GM12878 (cell line): ENCODE measurements around the gene MAML3. TPM values are rescaled to one million over a fixed set of nuclear protein-coding genes. Genes with fewer than 3 reads are reported as not detected.

Experiments used
- ATF7 ChIP-seq: fragments of 450-650 bp; IDR thresholded peaks from 2 replicates; pipeline ENCODE4 v1.6.1; 2016; ENCODE audit warnings: low read depth, mild to moderate bottlenecking
- BACH1 ChIP-seq: fragments of 450-650 bp; IDR thresholded peaks from 2 replicates; pipeline ENCODE4 v1.6.1; 2017; ENCODE audit warnings: mild to moderate bottlenecking, borderline replicate concordance
- CBX5 ChIP-seq: sonication (generic); IDR thresholded peaks from 2 replicates; pipeline ENCODE4 v1.6.1; 2016; ENCODE audit warnings: low read depth, moderate library complexity, mild to moderate bottlenecking, inconsistent platforms
- CHD2 ChIP-seq: IDR thresholded peaks from 2 replicates; pipeline ENCODE4 v1.6.1; 2011; ENCODE audit warnings: low read depth, low read length, improper control_type of control experiment, borderline replicate concordance
- EP300 ChIP-seq, 2 experiments: fragments of 150-350 bp in 1 of 2; IDR thresholded peaks; 2 replicates each; pipeline ENCODE4 v1.6.1; 2011 to 2012; ENCODE audit warnings: low read depth in 2 of 2, low read length in 2 of 2, borderline replicate concordance in 1 of 2, improper control_type of control experiment in 1 of 2, inconsistent platforms in 1 of 2; ENCODE audit not compliant: control insufficient read depth in 1 of 2
- ETV6 ChIP-seq, 2 experiments: fragments of 450-650 bp in 1 of 2; IDR thresholded peaks in 1 of 2; conservative IDR thresholded peaks in 1 of 2; 2 replicates each; pipeline ENCODE4 v1.6.1; 2014; ENCODE audit warnings: antibody characterized with exemption in 1 of 2, borderline replicate concordance in 1 of 2, low read depth in 1 of 2, mild to moderate bottlenecking in 1 of 2, moderate library complexity in 1 of 2
- HDAC2 ChIP-seq: fragments of 200-600 bp; sonication (generic); IDR thresholded peaks from 2 replicates; pipeline ENCODE4 v1.6.1; 2017
- HDGF ChIP-seq: fragments of 450-650 bp; IDR thresholded peaks from 2 replicates; pipeline ENCODE4 v1.6.1; 2016; ENCODE audit warnings: antibody characterized with exemption
- MEF2B ChIP-seq: fragments of 450-650 bp; IDR thresholded peaks from 2 replicates; pipeline ENCODE4 v1.6.1; 2018; ENCODE audit warnings: mild to moderate bottlenecking, moderate library complexity; ENCODE audit not compliant: partially characterized antibody, poor library complexity, severe bottlenecking
- PAX5 ChIP-seq: IDR thresholded peaks from 2 replicates; pipeline ENCODE4 v1.6.1; 2011; ENCODE audit warnings: low read depth, low read length, borderline replicate concordance
- PML ChIP-seq: IDR thresholded peaks from 2 replicates; pipeline ENCODE4 v1.6.1; 2012; ENCODE audit warnings: low read length, inconsistent platforms
- POLR2A ChIP-seq: IDR thresholded peaks from 2 replicates; pipeline ENCODE4 v1.6.1; 2011; ENCODE audit warnings: low read depth, mild to moderate bottlenecking, low read length
- POU2F2 ChIP-seq: IDR thresholded peaks from 3 replicates; pipeline ENCODE4 v1.6.1; 2011; ENCODE audit warnings: low read depth, mild to moderate bottlenecking, low read length, borderline replicate concordance
- RELA ChIP-seq: fragments of 450-650 bp; IDR thresholded peaks from 2 replicates; pipeline ENCODE4 v1.8.0; 2014; ENCODE audit warnings: borderline replicate concordance; ENCODE audit not compliant: partially characterized antibody
- SMAD5 ChIP-seq: IDR thresholded peaks from 2 replicates; pipeline ENCODE4 v1.6.1; 2016; ENCODE audit warnings: antibody characterized with exemption, low read depth
- SPI1 ChIP-seq: IDR thresholded peaks from 2 replicates; pipeline ENCODE4 v1.6.1; 2011; ENCODE audit warnings: low read depth, mild to moderate bottlenecking, low read length, moderate library complexity, borderline replicate concordance; ENCODE audit not compliant: insufficient read depth
- TCF7 ChIP-seq: IDR thresholded peaks from 2 replicates; pipeline ENCODE4 v1.6.1; 2014; ENCODE audit warnings: antibody characterized with exemption, borderline replicate concordance
- YY1 ChIP-seq: IDR thresholded peaks from 2 replicates; pipeline ENCODE4 v1.6.1; 2011; ENCODE audit warnings: low read depth, mild to moderate bottlenecking, low read length
- ZBED1 ChIP-seq: IDR thresholded peaks from 2 replicates; pipeline ENCODE4 v1.6.1; 2016; ENCODE audit warnings: borderline replicate concordance
- ZSCAN29 ChIP-seq: fragments of 450-650 bp; IDR thresholded peaks from 2 replicates; pipeline ENCODE4 v1.6.1; 2017; ENCODE audit warnings: mild to moderate bottlenecking, moderate library complexity
- polyA plus RNA-seq, 11 experiments: library from polyadenylated mRNA; depleted of rRNA in 4 of 11; unstranded in 6 of 11; stranded (reverse) in 5 of 11; fragments of >200 nt; fragmentation: Nextera tagmentation in 4 of 11; fragmentation: Illumina TruSeq in 1 of 11; extraction: Ambion mirVana in 4 of 11; extraction: Trizol in 1 of 11; gene quantifications; 1 replicate in 1 of 11; 2 replicates in 10 of 11; pipeline versions ENCODE4 v1.2.1 to v1.2.3, GENCODE V29; 2011 to 2016; ENCODE audit warnings: inconsistent platforms in 2 of 11, missing spikeins in 2 of 11, low read depth in 1 of 11
- total RNA-seq, 4 experiments: library from RNA; depleted of rRNA in 3 of 4; stranded (reverse); fragments of >200 nt in 3 of 4; fragmentation: Illumina TruSeq in 1 of 4; extraction: Trizol in 1 of 4; gene quantifications; 2 replicates each; pipeline versions ENCODE4 v1.2.1 to v1.2.3, GENCODE V29; 2013 to 2021
- TF ChIP-seq, protein P1 (sequence below): fragments of 150-350 bp; IDR thresholded peaks from 2 replicates; pipeline ENCODE4 v1.6.1; 2014; ENCODE audit warnings: mild to moderate bottlenecking, low read depth, low read length
- TF ChIP-seq, protein P2 (sequence below): fragments of 450-650 bp; IDR thresholded peaks from 2 replicates; pipeline ENCODE4 v1.6.1; 2014; ENCODE audit warnings: mild to moderate bottlenecking
- TF ChIP-seq, protein P3 (sequence below): fragments of 450-650 bp; IDR thresholded peaks from 2 replicates; pipeline ENCODE4 v1.6.1; 2016; ENCODE audit warnings: mild to moderate bottlenecking
- TF ChIP-seq, protein P4 (sequence below): IDR thresholded peaks from 2 replicates; pipeline ENCODE4 v1.6.1; 2011; ENCODE audit warnings: low read depth, low read length, improper control_type of control experiment, borderline replicate concordance

Gene MAML3
- total and polyA plus RNA-seq, 10 of the 15 experiments (the other 5 are each of a cell fraction or from before 2014, with no cell fraction given) = under 0.01 to 0.53 (median 0.06) TPM; not detected in 2

DNA sequence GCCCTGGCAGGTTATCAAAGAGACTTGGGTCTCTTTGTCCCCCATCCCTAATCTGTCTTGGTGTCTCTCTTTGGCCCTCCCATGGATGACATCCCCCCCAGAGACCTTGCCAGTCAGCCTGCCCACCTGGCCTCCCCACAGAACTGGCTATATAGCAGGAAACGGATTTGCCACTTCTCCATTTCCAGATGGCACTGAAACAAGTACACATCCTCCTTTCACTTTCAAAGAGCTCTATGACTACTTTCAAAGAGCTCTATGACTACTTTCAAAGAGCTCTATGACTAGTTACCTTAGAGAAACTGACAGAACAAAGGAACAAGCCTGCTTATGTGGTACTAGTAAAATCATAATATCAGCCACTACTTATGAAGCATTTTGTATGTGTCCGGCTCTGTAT, 175.3 kb downstream of the MAML3 start (continued):
- TF ChIP-seq, protein P1, sequence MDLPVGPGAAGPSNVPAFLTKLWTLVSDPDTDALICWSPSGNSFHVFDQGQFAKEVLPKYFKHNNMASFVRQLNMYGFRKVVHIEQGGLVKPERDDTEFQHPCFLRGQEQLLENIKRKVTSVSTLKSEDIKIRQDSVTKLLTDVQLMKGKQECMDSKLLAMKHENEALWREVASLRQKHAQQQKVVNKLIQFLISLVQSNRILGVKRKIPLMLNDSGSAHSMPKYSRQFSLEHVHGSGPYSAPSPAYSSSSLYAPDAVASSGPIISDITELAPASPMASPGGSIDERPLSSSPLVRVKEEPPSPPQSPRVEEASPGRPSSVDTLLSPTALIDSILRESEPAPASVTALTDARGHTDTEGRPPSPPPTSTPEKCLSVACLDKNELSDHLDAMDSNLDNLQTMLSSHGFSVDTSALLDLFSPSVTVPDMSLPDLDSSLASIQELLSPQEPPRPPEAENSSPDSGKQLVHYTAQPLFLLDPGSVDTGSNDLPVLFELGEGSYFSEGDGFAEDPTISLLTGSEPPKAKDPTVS = no peak
- TF ChIP-seq, protein P2, sequence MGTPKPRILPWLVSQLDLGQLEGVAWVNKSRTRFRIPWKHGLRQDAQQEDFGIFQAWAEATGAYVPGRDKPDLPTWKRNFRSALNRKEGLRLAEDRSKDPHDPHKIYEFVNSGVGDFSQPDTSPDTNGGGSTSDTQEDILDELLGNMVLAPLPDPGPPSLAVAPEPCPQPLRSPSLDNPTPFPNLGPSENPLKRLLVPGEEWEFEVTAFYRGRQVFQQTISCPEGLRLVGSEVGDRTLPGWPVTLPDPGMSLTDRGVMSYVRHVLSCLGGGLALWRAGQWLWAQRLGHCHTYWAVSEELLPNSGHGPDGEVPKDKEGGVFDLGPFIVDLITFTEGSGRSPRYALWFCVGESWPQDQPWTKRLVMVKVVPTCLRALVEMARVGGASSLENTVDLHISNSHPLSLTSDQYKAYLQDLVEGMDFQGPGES = no peak
- TF ChIP-seq CBX5 (peak; percentile 74; the same call in 1 of the 2 replicates), PAX5 (peak; percentile 79; the same call in 1 of the 2 replicates), ZBED1 (peak; percentile 78), SPI1 (peak; percentile 95), EP300 (IDR thresholded peaks at IDR 0.05; ENCODE audit: borderline replicate concordance in 1 of 2, control insufficient read depth in 1 of 2, low read depth in 2 of 2, low read length in 2 of 2) (peak; percentile 44 to 74; a peak in 3 of 4 replicates), ETV6 (conservative IDR thresholded peaks at IDR 0.05 in 1 of 2, IDR thresholded peaks at IDR 0.05 in 1 of 2; ENCODE audit: borderline replicate concordance in 1 of 2, low read depth in 1 of 2) (peak in 1 of 2 experiments; percentile 94; a peak in 2 of 4 replicates), MEF2B (peak; percentile 65), HDGF (no peak), CHD2 (0 out of 2 replicates have a peak, but pooled peaks have one; percentile 33), HDAC2 (no peak), ZSCAN29 (no peak), RELA (no peak), TCF7 (peak; percentile 67; the same call in 1 of the 2 replicates), SMAD5 (no peak), PML (no peak), POLR2A (no peak), POU2F2 (peak; percentile 54; the same call in 1 of the 3 replicates), ATF7 (peak; percentile 44), BACH1 (0 out of 2 replicates have a peak, but pooled peaks have one; percentile 22), YY1 (0 out of 2 replicates have a peak, but pooled peaks have one; percentile 20)
- TF ChIP-seq, protein P3, sequence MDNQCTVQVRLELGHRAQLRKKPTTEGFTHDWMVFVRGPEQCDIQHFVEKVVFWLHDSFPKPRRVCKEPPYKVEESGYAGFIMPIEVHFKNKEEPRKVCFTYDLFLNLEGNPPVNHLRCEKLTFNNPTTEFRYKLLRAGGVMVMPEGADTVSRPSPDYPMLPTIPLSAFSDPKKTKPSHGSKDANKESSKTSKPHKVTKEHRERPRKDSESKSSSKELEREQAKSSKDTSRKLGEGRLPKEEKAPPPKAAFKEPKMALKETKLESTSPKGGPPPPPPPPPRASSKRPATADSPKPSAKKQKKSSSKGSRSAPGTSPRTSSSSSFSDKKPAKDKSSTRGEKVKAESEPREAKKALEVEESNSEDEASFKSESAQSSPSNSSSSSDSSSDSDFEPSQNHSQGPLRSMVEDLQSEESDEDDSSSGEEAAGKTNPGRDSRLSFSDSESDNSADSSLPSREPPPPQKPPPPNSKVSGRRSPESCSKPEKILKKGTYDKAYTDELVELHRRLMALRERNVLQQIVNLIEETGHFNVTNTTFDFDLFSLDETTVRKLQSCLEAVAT = no peak
- TF ChIP-seq, protein P4, sequence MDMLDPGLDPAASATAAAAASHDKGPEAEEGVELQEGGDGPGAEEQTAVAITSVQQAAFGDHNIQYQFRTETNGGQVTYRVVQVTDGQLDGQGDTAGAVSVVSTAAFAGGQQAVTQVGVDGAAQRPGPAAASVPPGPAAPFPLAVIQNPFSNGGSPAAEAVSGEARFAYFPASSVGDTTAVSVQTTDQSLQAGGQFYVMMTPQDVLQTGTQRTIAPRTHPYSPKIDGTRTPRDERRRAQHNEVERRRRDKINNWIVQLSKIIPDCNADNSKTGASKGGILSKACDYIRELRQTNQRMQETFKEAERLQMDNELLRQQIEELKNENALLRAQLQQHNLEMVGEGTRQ = no peak
